Measurements from ENCODE around the gene HEMGN. TPM values are rescaled to one million over a fixed set of nuclear protein-coding genes. Genes with fewer than 3 reads are reported as not detected.

HEMGN gene
- total RNA-seq, 1 donor from 2014 or later: not detected

GRCh38 chr9:97969014-97969413 lies 31.0 kb upstream of the HEMGN start:
- no peak for DNase-seq (ENCODE audit: low read depth)
- H3K4me3 ChIP-seq (ENCODE audit: low read depth, low read length): no peak overlapping the region
- no peaks in the 10 kb centered on the region for H3K36me3 ChIP-seq (ENCODE audit: control insufficient read depth, insufficient read depth, low read length)
- TF ChIP-seq CTCF (IDR thresholded peaks at IDR 0.05; ENCODE audit: insufficient read depth, low read length, poor library complexity, severe bottlenecking): no peak
- no peaks in the 10 kb centered on the region for H3K27me3 ChIP-seq (ENCODE audit: control insufficient read depth, insufficient read depth, low read length)

GRCh38 chr9:97966493-97966892 lies 28.5 kb upstream of the HEMGN start:
- no peak overlapping the region for H3K4me3 ChIP-seq (ENCODE audit: low read depth, low read length)
- H3K36me3 ChIP-seq (ENCODE audit: control insufficient read depth, insufficient read depth, low read length): no peaks in the 10 kb centered on the region
- no peaks in the 10 kb centered on the region for H3K27me3 ChIP-seq (ENCODE audit: control insufficient read depth, insufficient read depth, low read length)
- DNase-seq (ENCODE audit: low read depth): no peak
- TF ChIP-seq CTCF (IDR thresholded peaks at IDR 0.05; ENCODE audit: insufficient read depth, low read length, poor library complexity, severe bottlenecking): no peak

- no peak for DNase-seq (ENCODE audit: low read depth)
- TF ChIP-seq CTCF (IDR thresholded peaks at IDR 0.05; ENCODE audit: insufficient read depth, low read length, poor library complexity, severe bottlenecking): no peak
- Histone ChIP-seq H3K4me3 (ENCODE audit: low read depth, low read length) (no peak overlapping the region), H3K36me3 (ENCODE audit: control insufficient read depth, insufficient read depth, low read length) (no peaks in the 10 kb centered on the region), H3K27me3 (ENCODE audit: control insufficient read depth, insufficient read depth, low read length) (no peaks in the 10 kb centered on the region)
Observed at GRCh38 chr9:97964901-97965300, 26.9 kb upstream of the HEMGN start.

DNA sequence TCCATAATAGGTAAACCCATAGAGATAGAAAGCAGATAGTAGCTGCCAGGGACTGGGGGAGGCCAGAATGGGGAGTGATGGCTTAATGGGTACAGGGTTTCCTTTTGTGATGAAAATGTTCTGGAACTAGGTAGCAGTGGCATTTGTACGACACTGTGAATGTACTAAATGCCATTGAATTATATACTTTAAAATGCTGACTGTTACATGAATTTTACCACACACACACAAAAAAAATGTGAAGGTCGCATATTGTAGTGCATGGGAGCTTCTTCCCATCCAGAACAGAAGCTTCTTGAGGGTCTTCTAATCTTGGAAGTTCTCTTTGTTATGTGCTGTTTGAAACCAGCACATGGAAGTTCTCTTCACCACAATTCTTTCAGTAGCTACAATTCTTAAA lies 25.3 kb upstream of the HEMGN start:
- no peak for TF ChIP-seq CTCF (IDR thresholded peaks at IDR 0.05; ENCODE audit: insufficient read depth, low read length, poor library complexity, severe bottlenecking)
- Histone ChIP-seq H3K4me3 (ENCODE audit: low read depth, low read length) (no peak overlapping the region), H3K27me3 (ENCODE audit: control insufficient read depth, insufficient read depth, low read length) (no peaks in the 10 kb centered on the region), H3K36me3 (ENCODE audit: control insufficient read depth, insufficient read depth, low read length) (no peaks in the 10 kb centered on the region)
- DNase-seq (ENCODE audit: low read depth): no peak

DNA sequence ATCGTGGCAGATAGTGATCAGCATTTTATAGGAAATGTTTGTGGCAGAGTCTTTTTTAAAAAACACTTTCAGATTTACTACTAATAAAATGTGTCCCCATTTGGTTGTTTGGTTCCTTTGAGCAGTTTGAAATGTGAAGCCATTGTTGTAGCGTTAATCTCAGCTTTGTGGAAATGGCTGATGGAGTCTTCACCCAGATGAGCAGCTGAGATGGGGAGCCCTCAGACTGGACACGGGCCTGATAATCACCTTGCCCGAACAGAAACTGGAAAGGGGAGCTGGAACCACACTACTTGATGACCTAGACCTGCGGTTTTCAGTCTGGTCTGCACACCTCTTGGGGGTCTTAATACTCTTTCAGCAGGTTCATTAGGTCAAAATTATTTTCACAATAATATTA lies 24.6 kb upstream of the HEMGN start:
- Histone ChIP-seq H3K36me3 (ENCODE audit: control insufficient read depth, insufficient read depth, low read length) (no peaks in the 10 kb centered on the region), H3K27me3 (ENCODE audit: control insufficient read depth, insufficient read depth, low read length) (no peaks in the 10 kb centered on the region), H3K4me3 (ENCODE audit: low read depth, low read length) (no peak overlapping the region)
- no peak for TF ChIP-seq CTCF (IDR thresholded peaks at IDR 0.05; ENCODE audit: insufficient read depth, low read length, poor library complexity, severe bottlenecking)
- no peak for DNase-seq (ENCODE audit: low read depth)

DNA sequence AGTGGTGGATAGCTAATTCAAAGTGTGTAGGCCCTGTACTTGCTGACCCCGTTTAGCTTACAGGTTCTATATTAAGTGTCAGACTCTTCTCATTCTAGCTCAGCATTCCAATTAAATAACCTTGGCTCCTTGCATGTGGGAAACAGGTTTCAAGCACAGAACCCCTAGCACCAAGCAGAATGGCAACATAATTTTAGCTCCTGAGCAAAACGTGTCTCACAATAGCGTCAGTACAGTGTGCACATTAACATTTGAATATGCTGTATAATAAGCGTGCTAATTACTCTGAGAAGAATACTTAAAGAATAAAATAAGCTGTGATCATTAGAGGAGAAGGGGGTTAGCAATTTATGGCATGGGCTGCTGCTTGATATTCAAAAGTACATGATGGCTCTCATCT lies 24.2 kb upstream of the HEMGN start:
- Histone ChIP-seq H3K4me3 (ENCODE audit: low read depth, low read length) (no peak overlapping the region), H3K36me3 (ENCODE audit: control insufficient read depth, insufficient read depth, low read length) (no peaks in the 10 kb centered on the region), H3K27me3 (ENCODE audit: control insufficient read depth, insufficient read depth, low read length) (no peaks in the 10 kb centered on the region)
- DNase-seq (ENCODE audit: low read depth): no peak
- TF ChIP-seq CTCF (IDR thresholded peaks at IDR 0.05; ENCODE audit: insufficient read depth, low read length, poor library complexity, severe bottlenecking): no peak
